HG02870 (cell line): ENCODE results near the gene CD160.
"Not testable (repeated sequence)": the region's sequence is repeated elsewhere in the genome, so short reads cannot be mapped to it uniquely, and the experiment has no call there.

Source experiments
- ATAC-seq: cut with Tn5 transposase; IDR thresholded peaks from one replicate; pipeline ENCODE4 v1.9.1; 2021; ENCODE audit warnings: mild to moderate bottlenecking, moderate library complexity; ENCODE audit not compliant: unreplicated experiment

Gene CD160

DNA sequence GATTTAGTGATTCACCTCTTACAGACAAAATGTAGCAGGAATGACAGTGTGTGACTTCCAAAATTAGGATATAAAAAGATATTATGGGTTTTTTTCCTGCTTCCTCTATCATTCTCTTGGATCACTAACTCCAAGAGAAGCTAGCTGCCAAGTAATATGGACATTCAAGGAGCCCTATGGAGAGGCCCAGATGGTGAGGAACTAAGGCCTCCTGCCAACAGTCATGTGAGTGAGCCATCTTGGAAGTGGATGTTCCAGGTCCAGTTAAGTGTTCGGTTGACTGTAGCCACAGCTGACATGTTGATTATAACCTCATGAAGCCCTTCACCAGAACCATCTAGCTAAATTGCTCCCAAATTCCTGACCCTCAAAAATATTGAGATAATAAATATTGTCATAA is 38.8 kb downstream of the CD160 start:
- no peak for ATAC-seq

DNA sequence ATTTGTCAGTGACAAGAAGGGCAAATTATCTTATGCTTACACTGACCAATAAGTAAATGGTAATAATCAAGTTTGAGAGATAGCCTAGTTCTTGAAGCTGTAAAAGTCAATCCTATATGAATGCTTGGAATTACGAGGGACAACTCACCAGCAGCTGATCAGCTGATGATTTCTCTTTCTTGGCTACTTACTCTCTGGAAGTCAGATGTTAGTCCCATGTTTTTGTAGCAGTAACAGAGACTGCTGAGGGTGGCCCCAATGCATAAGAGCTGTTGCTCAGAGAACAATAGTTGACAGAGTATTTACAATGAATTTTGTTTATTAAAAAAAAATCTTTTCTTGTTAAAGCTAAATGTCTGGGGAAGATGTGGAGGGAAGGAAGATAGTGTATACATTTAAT is 39.3 kb downstream of the CD160 start:
- no peak for ATAC-seq

DNA sequence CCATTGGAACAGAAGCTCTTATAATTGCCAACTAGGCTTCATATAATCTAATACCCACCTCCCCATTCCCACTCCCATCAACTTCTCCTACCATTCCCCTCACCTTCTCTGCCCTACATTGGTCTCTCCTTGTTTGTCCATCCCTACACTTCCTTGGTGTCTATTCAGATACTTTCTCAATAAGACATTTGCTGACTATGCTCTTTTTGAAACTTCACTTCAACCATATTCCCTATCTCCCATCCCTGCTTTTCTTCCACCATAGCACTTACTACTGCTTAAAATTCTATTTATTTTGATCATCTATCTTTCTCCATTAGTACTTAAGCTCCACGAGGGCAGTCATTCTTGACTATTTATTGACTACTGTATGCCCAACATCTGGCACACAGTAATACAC is 40.4 kb downstream of the CD160 start:
- ATAC-seq, result no peak

DNA sequence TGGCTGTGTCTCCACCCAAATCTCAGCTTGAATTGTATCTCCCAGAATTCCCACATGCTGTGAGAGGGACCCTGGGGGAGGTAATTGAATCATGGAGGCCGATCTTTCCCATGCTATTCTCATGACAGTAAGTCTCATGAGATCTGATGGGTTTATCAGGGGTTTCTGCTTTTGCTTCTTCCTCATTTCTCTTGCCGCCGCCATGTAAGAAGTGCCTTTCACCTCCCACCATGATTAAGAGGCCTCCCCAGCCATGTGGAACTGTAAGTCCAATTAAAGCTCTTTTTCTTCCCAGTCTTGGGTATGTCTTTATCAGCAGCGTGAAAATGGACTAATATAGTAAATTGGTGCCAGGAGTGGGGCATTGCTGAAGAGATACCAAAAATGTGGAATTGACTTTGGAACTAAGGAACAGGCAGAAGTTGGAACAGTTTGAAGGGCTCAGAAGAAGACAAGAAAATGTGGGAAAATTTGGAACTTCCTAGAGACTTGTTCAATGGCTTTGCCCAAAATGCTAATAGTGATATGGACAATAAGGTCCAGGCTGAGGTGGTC is 41.2 kb downstream of the CD160 start:
- not testable (repeated sequence) for ATAC-seq

DNA sequence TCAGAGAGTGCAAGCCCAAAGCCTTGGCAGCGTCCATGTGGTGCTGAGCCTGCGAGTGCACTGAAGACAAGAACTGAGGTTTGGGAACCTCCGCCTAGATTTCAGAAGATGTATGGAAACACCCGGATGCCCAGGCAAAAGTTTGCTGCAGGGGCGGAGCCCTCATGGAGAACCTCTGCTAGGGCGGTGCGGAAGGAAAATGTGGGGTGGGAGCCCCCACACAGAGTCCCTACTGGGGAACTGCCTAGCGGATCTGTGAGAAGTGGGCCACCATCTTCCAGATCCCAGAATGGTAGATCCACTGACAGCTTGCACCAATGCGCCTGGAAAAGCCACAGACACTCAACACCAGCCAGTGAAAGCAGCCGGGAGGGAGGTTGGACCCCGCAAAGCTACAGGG is 42.2 kb downstream of the CD160 start:
- not testable (repeated sequence) for ATAC-seq

DNA sequence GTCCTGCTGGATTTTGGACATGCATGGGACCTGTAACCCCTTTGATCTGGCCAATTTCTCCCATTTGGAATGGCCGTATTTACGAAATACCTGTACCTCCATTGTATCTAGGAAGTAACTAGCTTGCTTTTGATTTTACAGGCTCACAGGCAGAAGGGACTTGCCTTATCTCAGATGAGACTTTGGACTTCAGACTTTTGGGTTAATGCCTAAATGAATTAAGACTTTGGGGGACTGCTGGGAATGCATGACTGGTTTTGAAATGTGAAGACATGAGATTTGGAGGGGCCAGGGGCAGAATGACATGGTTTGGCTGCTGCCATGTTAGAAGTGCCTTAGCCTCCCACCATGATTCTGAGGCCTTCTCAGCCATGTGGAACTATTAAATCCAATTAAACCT is 42.7 kb downstream of the CD160 start:
- ATAC-seq, result not testable (repeated sequence)

DNA sequence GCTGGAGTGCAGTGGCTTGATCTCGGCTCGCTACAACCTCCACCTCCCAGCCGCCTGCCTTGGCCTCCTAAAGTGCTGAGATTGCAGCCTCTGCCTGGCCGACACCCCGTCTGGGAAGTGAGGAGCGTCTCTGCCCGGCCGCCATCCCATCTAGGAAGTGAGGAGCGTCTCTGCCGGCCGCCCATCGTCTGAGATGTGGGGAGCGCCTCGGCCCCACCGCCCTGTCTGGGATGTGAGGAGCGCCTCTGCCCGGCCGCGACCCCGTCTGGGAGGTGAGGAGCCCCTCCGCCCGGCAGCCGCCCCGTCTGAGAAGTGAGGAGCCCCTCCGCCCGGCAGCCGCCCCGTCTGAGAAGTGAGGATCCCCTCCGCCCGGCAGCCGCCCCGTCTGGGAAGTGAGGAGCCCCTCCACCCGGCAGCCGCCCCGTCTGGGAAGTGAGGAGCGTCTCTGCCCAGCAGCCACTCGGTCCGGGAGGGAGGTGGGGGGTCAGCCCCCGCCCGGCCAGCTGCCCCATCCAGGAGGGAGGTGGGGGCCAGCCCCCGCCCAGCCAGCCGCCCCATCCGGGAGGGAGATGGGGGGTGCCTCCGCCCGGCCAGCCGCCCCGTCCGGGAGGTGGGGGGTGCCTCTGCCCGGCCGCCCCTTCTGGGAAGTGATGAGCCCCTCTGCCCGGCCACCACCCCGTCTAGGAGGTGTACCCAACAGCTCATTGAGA is 45.1 kb downstream of the CD160 start:
- not testable (repeated sequence) for ATAC-seq

DNA sequence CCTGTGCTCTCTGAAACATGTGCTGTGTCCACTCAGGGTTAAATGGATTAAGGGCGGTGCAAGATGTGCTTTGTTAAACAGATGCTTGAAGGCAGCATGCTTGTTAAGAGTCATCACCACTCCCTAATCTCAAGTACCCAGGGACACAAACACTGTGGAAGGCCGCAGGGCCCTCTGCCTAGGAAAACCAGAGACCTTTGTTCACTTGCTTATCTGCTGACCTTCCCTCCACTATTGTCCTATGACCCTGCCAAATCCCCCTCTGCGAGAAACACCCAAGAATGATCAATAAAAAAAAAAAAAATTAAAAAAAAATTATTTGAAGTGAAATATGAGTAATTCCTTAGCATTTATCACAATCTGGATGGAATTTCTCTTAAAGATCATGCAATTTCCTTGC is 45.8 kb downstream of the CD160 start:
- ATAC-seq, result not testable (repeated sequence)

DNA sequence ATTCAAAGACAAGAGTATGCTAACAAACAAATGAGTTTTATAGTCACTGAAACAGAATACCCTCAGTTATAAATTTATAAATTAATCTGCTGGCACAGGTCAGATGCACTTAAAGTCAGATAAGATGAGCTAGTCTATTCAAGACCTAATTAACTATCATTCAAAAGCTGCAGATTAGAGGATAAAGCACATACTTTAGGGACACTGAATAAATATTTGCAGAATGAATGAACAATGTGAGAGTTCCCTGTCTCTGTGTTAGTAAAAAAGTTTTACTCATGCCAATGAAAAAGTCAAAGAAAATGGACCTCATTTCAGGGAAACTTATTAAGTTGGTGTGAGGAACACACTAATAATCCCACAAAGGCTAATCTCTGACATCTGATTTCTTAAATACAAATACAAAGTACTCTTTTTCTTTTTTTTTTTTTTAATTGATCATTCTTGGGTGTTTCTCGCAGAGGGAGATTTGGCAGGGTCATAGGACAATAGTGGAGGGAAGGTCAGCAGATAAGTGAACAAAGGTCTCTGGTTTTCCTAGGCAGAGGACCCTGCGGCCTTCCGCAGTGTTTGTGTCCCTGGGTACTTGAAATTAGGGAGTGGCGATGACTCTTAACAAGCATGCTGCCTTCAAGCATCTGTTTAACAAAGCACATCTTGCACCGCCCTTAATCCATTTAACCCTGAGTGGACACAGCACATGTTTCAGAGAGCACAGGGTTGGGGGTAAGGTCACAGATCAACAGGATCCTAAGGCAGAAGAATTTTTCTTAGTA is 46.5 kb downstream of the CD160 start:
- not testable (repeated sequence) for ATAC-seq

DNA sequence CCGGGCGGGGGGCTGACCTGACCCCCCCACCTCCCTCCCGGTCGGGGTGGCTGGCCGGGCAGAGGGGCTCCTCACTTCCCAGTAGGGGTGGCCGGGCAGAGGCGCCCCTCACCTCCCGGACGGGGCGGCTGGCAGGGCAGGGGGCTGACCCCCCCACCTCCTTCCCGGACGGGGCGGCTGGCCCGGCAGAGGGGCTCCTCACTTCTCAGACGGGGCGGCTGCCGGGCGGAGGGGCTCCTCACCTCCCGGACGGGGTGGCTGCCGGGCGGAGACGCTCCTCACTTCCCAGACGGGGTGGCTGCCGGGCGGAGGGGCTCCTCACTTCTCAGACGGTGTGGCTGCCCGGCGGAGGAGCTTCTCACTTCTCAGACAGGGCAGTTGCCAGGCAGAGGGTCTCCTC is 47.6 kb downstream of the CD160 start:
- ATAC-seq, result not testable (repeated sequence)

DNA sequence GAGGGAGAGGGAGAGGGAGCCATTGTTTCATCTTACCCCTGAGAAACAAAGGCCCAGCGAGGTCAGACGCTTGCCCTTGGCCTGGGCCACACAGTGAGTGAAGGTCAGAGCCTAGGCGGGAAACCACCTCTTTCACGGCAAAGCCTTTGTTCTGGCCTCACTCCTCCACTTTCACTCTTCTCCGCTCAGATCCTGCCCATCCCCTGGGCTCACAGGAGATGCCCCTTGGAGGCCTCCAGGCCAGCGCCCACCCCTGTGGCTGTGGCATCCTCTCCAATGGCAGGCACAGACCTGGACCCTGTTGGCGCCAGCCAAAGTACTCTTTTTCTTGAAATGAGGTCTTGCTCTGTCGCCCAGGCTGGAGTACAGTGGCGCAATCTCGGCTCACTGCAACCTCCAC is 48.7 kb downstream of the CD160 start:
- not testable (repeated sequence) for ATAC-seq

DNA sequence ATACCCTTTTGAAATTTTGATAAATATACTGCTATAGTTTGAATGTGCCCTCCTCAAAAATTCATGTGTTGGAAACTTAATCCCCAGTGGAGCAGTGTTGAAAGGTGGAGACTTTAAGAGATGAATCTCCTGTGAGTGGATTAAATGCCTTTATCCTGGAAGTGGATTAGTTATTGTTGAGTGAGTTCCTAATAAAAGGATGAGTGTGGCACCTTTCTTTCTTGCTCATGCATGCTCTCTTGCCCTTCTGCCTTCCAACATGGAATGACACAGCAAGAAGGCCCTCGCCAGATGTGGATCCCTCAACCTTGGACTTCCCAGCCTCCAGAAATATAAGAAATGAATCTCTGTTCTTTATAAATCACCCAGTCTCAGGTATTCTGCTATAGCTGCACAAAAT is 51.8 kb downstream of the CD160 start:
- no peak for ATAC-seq

DNA sequence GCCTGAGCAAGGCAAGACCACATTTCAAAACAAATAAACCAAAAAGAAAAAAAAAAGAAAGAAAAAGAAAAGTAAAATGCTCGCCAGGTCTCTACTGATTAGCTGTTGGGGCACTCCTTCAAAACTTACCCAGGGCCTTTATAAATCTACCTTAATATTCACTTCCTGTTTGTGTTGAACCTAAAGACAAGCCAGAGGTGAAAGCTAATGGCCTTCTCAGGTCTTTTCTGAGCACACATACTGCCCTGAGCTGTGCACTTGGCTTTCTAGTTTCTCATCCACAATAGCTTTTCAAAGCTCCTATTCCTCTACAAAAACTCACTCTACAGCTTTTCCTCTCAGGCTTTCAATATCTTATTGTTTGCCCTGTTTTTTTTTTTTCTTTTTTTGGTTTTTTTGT is 54.1 kb downstream of the CD160 start:
- no peak for ATAC-seq

DNA sequence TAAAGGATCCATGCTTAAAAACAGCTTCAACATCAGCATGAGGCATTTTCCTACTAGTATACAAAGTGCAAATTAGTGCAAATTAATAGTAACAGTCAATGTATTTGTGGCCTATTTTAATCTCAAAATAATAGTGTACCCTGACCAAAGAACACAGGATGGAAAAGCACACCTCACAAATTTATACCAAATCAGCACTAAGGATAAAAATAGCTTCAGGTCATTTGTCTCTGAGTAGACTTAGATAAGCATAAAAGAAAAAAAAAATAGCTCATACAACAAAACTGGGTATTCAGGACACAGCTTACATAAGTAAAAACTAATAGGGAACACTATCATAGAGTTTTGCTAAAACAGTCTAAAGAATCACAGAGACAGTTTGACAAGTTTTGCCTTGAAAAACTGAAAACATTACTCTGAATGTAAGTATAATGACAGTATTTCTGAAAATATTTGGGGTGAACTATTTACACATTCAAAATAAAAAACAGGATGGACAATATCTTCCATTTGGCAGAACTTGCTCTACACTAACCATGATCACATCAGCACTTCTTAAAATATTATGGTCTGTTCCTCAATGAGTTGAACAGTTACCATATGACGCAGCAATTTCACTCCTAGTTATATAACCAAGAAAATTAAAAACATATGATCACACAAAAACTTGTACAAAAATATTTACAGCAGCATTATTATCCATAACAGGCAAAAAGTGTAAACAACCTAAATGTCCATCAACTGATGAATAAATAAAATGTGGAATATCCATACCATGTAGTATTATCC is 58.3 kb downstream of the CD160 start:
- ATAC-seq, result no peak

DNA sequence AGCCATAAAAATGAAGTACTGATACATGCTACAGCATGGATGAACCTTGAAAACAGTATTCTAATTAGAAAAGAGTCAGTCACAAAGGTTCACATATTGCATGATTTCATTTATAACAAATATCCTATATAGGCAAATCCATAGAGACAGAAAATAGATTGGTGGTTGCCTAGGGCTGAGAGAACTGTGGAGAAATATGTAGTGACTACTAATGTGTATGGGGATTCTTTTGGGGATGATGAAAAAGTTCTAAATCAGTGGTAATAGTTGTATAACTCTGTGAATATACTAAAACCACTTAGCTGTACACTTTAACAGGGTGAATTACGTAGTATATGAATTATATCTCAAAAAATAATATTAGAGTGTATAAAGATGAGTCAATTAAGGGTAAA is 58.8 kb downstream of the CD160 start:
- no peak for ATAC-seq

DNA sequence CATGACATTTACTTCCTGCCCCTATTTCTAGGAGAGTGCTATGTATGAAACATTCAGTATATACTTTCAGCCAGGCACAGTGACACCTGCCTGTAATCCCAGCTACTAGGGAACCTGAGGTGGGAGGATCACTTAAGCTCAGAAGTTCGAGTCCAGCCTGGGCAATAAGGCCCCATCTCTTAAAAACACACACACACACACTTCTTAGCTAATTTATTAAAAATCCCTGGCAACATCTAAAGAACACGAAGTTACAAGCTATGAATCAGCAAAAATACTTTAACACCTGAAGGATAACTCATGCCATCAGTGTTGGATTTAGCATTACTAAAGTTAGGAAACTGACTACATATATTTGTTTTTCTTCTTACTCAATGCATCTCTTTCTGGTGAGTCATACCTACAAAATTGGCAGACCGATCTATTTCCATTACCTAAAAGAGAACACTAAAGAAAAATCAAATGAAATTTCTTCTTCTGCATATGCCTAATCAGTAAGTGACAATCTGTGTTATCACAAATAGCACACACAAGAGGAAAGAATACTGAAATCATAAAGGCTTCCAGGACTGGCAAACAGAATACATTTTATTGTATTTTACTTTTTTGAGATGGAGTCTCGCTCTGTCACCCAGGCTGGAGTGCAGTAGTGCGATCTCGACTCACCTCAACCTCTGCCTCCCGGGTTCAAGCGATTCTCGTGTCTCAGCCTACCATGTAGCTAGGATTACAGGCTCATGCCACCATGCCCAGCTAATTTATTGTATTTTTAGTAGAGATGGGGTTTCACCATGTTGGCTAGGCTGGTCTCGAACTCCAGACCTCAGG is 63.2 kb downstream of the CD160 start:
- ATAC-seq, result no peak

DNA sequence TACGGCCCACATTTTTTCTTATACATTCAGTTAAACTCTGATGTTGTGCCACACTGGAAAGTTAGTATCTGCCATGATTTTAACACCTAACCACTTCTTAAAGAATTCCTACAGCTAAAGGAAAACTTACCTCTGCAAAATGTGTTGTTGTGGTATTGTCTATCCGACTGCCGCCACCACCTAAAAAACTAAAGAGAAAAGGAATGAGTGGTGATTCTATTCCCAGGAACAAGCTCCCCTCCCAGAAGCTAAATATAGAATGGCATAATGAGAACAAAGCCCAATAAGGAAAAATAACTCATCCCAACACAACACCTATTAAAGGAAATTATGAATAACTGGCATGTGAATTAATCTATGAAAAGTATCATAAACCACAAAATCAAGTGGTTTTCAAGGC is 65.1 kb downstream of the CD160 start:
- ATAC-seq, result no peak

DNA sequence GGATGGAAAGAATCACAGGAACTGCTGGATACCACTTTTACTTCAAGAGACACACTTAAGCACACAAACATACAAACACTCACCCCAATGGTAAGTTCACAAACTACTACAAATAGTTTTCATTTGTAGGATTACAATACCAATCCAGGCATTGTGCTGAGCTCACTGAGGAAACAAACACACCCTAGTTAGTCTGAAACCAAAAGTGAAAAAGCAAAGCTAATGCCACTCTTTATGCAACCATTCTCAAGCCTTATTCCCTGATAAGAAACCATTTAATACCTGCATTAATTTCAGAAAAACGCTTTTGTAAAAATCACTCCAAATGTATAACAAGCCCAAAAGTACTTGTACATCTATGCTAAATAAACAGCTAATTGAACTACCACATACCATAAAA is 66.2 kb downstream of the CD160 start:
- no peak for ATAC-seq

DNA sequence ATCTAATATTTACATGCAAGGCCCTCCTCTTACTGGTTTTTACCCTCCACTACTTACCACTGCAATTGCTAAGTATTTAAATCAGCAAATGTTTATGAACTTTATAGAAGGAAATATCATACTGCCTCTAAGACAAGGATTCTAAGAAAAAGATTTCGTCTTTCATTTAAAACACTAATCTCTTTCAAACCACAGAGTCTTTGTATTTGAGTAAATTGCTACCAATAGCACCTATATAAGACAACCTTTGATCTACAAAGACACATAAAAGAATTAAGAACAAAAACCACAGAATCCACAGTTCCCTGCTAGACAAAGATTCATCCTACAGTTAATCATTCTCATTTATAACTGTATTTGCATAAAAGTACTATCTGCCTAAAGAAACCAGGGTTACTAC is 67.0 kb downstream of the CD160 start:
- ATAC-seq, result no peak

DNA sequence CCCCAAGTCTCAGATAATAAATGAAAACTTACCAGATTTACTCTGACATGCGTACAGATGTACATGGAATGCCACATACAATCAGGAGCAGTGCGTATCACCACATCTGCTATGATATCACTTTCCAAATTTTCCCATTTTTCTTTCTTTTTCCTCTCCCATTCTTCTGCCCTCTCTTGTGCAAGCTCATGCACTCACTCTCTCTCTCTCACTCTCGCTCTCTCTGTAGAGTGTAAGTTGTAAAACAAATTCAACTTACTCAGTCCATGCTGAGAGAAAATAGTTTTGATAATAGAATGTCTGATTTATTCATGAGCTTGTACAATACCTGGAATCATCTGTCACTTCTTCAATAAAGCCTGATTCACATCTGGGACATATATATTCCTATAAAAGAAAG is 69.3 kb downstream of the CD160 start:
- no peak for ATAC-seq
